GM12878 (cell line): ENCODE results near the gene CD86. TPM values are rescaled to one million over a fixed set of nuclear protein-coding genes. Genes with fewer than 3 reads are reported as not detected.

Experiments
- ATAC-seq: fragments of 200-7000 bp; cut with Tn5 transposase; 3 replicates; pipeline ENCODE4 v1.9.1; 2020; ENCODE audit warnings: mild to moderate bottlenecking, moderate library complexity
- BruUV-seq: library from RNA; stranded (reverse); fragments of 400-500 nt; replicated peaks from 2 replicates; lab custom pipeline; 2021; lab: Mats Ljungman, UMichigan
- CTCF ChIA-PET: fragments of 300-600 bp; sonication (Branson Sonifier 250); formaldehyde crosslinking; extraction: SDS; loops from one replicate; lab custom pipeline; 2021; ENCODE audit warnings: inconsistent platforms; lab: Yijun Ruan, JAX
- POLR2A ChIA-PET: fragments of 350-600 bp; formaldehyde crosslinking; extraction: SDS; loops from one replicate; lab custom pipeline; 2021; ENCODE audit warnings: inconsistent platforms; lab: Charles Lee
- RAD21 ChIA-PET: fragments of 300-600 bp; sonication (Branson Sonifier 250); formaldehyde crosslinking; loops from one replicate; lab custom pipeline; 2023; ENCODE audit warnings: antibody characterized with exemption; ENCODE audit not compliant: unreplicated experiment; lab: Charles Lee
- SMC1A ChIA-PET: fragments of 300-600 bp; sonication (Branson Sonifier 250); formaldehyde crosslinking; loops from one replicate; lab custom pipeline; 2023; ENCODE audit not compliant: unreplicated experiment, uncharacterized antibody; lab: Charles Lee
- DNase-seq: peaks from one replicate; pipeline ENCODE4 v3.0.0-alpha.2; 2011; ENCODE audit warnings: low read depth, low spot score
- FAIRE-seq: peaks from 3 replicates; lab custom pipeline; 2011; peaks lifted over from hg19 to GRCh38; lab: Jason Lieb, UNC
- H2AFZ ChIP-seq: 2 replicates; pipeline ENCODE4 v1.6.0; 2011; ENCODE audit warnings: low read depth, low read length, control low read depth; ENCODE audit not compliant: control insufficient read depth
- H3K27ac ChIP-seq: 2 replicates; pipeline ENCODE4 v1.5.1; 2011; ENCODE audit warnings: control low read depth; ENCODE audit not compliant: control insufficient read depth, insufficient read depth
- H3K27me3 ChIP-seq, 2 experiments: replicated peaks in 1 of 2; 2 replicates each; pipeline versions ENCODE4 v1.6.0 to v1.6.1; 2011; ENCODE audit warnings: low read length in 1 of 2; ENCODE audit not compliant: control insufficient read depth in 2 of 2, insufficient read depth in 2 of 2
- H3K36me3 ChIP-seq, 2 experiments: 2 replicates each; pipeline ENCODE4 v1.5.1; 2011; ENCODE audit warnings: low read length in 1 of 2; ENCODE audit not compliant: control insufficient read depth in 2 of 2, insufficient read depth in 2 of 2
- H3K4me1 ChIP-seq: 2 replicates; pipeline ENCODE4 v1.6.1; 2011; ENCODE audit warnings: mild to moderate bottlenecking, low read length, moderate library complexity, mixed read lengths; ENCODE audit not compliant: control insufficient read depth, insufficient read depth
- H3K4me2 ChIP-seq: 2 replicates; pipeline ENCODE4 v1.6.0; 2011; ENCODE audit warnings: control low read depth; ENCODE audit not compliant: control insufficient read depth, insufficient read depth
- H3K4me3 ChIP-seq: fragments of 200-600 bp; sonication (generic); 2 replicates; pipeline ENCODE4 v1.5.1; 2016
- H3K79me2 ChIP-seq: 2 replicates; pipeline ENCODE4 v1.6.0; 2011; ENCODE audit warnings: low read length; ENCODE audit not compliant: control insufficient read depth, insufficient read depth
- H3K9ac ChIP-seq: 2 replicates; pipeline ENCODE4 v1.8.0; 2011; ENCODE audit warnings: low read length, control low read depth, mixed read lengths; ENCODE audit not compliant: control insufficient read depth, insufficient read depth
- H3K9me3 ChIP-seq: replicated peaks from 3 replicates; pipeline ENCODE4 v1.5.1; 2011; ENCODE audit warnings: mild to moderate bottlenecking, low read length; ENCODE audit not compliant: control insufficient read depth, insufficient read depth
- H4K20me1 ChIP-seq: 2 replicates; pipeline ENCODE4 v1.6.0; 2011; ENCODE audit not compliant: control insufficient read depth, insufficient read depth
- BMI1 ChIP-seq: fragments of 450-650 bp; IDR thresholded peaks from 2 replicates; pipeline ENCODE4 v1.6.1; 2016; ENCODE audit warnings: mild to moderate bottlenecking, moderate library complexity, borderline replicate concordance
- CREB1 ChIP-seq: IDR thresholded peaks from 2 replicates; pipeline ENCODE4 v1.6.1; 2012; ENCODE audit warnings: low read depth, mild to moderate bottlenecking, inconsistent platforms
- EP300 ChIP-seq, 2 experiments: fragments of 150-350 bp in 1 of 2; IDR thresholded peaks; 2 replicates each; pipeline ENCODE4 v1.6.1; 2011 to 2012; ENCODE audit warnings: low read depth in 2 of 2, low read length in 2 of 2, borderline replicate concordance in 1 of 2, improper control_type of control experiment in 1 of 2, inconsistent platforms in 1 of 2; ENCODE audit not compliant: control insufficient read depth in 1 of 2
- ETV6 ChIP-seq, 2 experiments: fragments of 450-650 bp in 1 of 2; IDR thresholded peaks in 1 of 2; conservative IDR thresholded peaks in 1 of 2; 2 replicates each; pipeline ENCODE4 v1.6.1; 2014; ENCODE audit warnings: antibody characterized with exemption in 1 of 2, borderline replicate concordance in 1 of 2, low read depth in 1 of 2, mild to moderate bottlenecking in 1 of 2, moderate library complexity in 1 of 2
- FOS ChIP-seq: IDR thresholded peaks from 3 replicates; pipeline ENCODE4 v1.6.1; 2011; ENCODE audit warnings: borderline replicate concordance; ENCODE audit not compliant: insufficient read length; ENCODE audit errors: extremely low read depth
- MTA2 ChIP-seq: fragments of 450-650 bp; IDR thresholded peaks from 2 replicates; pipeline ENCODE4 v1.6.1; 2016; ENCODE audit warnings: low read depth, mild to moderate bottlenecking, moderate library complexity
- MYC ChIP-seq: IDR thresholded peaks from 2 replicates; pipeline ENCODE4 v1.6.1; 2011; ENCODE audit warnings: mild to moderate bottlenecking, low read length, moderate library complexity, inconsistent platforms; ENCODE audit not compliant: insufficient read depth, insufficient replicate concordance, insufficient read length, severe bottlenecking
- PAX5 ChIP-seq: IDR thresholded peaks from 2 replicates; pipeline ENCODE4 v1.6.1; 2011; ENCODE audit warnings: low read depth, low read length, borderline replicate concordance
- RUNX3 ChIP-seq: IDR thresholded peaks from 2 replicates; pipeline ENCODE4 v1.6.1; 2012; ENCODE audit warnings: low read length, inconsistent platforms
- SMARCA5 ChIP-seq: fragments of 450-650 bp; IDR thresholded peaks from 2 replicates; pipeline ENCODE4 v1.6.1; 2017; ENCODE audit warnings: mild to moderate bottlenecking
- TCF7 ChIP-seq: IDR thresholded peaks from 2 replicates; pipeline ENCODE4 v1.6.1; 2014; ENCODE audit warnings: antibody characterized with exemption, borderline replicate concordance
- ZNF622 ChIP-seq: fragments of 450-650 bp; IDR thresholded peaks from 2 replicates; pipeline ENCODE4 v1.6.1; 2017; ENCODE audit warnings: mild to moderate bottlenecking, inconsistent platforms
- WGBS: methylation state at CpG from one replicate; pipeline ENCODE4 v1.1.6; 2016; ENCODE audit warnings: low lambda C conversion rate; ENCODE audit not compliant: insufficient replicate concordance, insufficient coverage; ENCODE audit errors: missing lambda C conversion rate; 5-methylcytosine and 5-hydroxymethylcytosine counted together
- in situ Hi-C: fragments of 300-500 bp; cut with MboI; formaldehyde crosslinking; loops from 9 replicates; pipeline ENCODE4 v1.14.3; 2018; ENCODE audit warnings: mixed read lengths
- intact Hi-C: fragments of 100-400 bp; cut with micrococcal nuclease; formaldehyde crosslinking; loops from one replicate; pipeline ENCODE4 v1.14.2; 2022; ENCODE audit not compliant: unreplicated experiment
- polyA plus RNA-seq, 11 experiments: library from polyadenylated mRNA; depleted of rRNA in 4 of 11; unstranded in 6 of 11; stranded (reverse) in 5 of 11; fragments of >200 nt; fragmentation: Nextera tagmentation in 4 of 11; fragmentation: Illumina TruSeq in 1 of 11; extraction: Ambion mirVana in 4 of 11; extraction: Trizol in 1 of 11; gene quantifications; 1 replicate in 1 of 11; 2 replicates in 10 of 11; pipeline versions ENCODE4 v1.2.1 to v1.2.3, GENCODE V29; 2011 to 2016; ENCODE audit warnings: inconsistent platforms in 2 of 11, missing spikeins in 2 of 11, low read depth in 1 of 11
- total RNA-seq, 4 experiments: library from RNA; depleted of rRNA in 3 of 4; stranded (reverse); fragments of >200 nt in 3 of 4; fragmentation: Illumina TruSeq in 1 of 4; extraction: Trizol in 1 of 4; gene quantifications; 2 replicates each; pipeline versions ENCODE4 v1.2.1 to v1.2.3, GENCODE V29; 2013 to 2021
- TF ChIP-seq, protein P1 (sequence below): IDR thresholded peaks from 2 replicates; pipeline ENCODE4 v1.6.1; 2012; ENCODE audit warnings: low read depth, low read length, improper control_type of control experiment
- TF ChIP-seq, protein P2 (sequence below): fragments of 450-650 bp; IDR thresholded peaks from 2 replicates; pipeline ENCODE4 v1.6.1; 2016; ENCODE audit warnings: mild to moderate bottlenecking
- TF ChIP-seq, protein P3 (sequence below): IDR thresholded peaks from 2 replicates; pipeline ENCODE4 v1.6.1; 2011; ENCODE audit warnings: borderline replicate concordance, low read depth, mild to moderate bottlenecking, moderate library complexity, low read length; ENCODE audit not compliant: insufficient read depth, poor library complexity, severe bottlenecking
- TF ChIP-seq, protein P4 (sequence below): fragments of 450-650 bp; IDR thresholded peaks from 2 replicates; pipeline ENCODE4 v1.6.1; 2017; ENCODE audit warnings: mild to moderate bottlenecking, low read depth, inconsistent platforms; ENCODE audit not compliant: poor library complexity, severe bottlenecking

CD86 gene
- total and polyA plus RNA-seq, 10 of the 15 experiments (the other 5 are each of a cell fraction or from before 2014, with no cell fraction given) = 40.9 to 100 (median 55.5) TPM

DNA sequence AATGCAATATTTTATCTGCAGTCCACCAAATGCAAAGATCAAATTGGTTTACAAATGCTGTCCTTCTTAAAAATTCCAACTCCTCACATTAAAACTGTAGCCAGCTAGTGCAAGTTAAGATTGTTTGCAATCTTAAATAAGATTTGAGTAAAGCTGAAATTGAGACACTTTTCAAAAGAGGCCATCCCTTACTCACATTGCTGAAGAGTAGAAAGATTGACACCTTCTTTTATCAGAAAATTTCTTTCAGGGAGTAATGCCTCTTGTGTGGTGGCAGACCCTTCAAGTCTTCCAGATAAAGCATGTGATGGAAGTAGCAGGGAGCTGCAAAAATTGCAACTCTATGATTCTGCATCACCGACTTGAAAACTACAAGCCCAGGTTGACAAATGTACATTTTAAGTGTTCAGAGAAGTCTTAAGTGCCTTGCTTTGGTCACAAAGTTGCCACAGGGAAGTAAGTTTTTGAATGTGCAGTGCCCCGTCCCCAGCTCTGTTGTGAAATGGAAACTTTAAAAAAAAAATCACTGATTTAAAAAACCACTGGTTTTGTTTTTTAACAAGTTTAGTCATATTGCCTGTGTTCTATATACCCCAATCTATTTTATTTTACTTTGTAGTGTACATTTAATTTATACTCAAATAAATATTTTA, 12.6 kb downstream of the CD86 start:
- FAIRE-seq = no peak
- H3K9me3 ChIP-seq = no peaks in the 10 kb centered on the region; the same call in 2 of the 3 replicates
- no peak overlapping the region for H3K9ac ChIP-seq
- TF ChIP-seq TCF7 (no peak), RUNX3 (peak; percentile 75), SMARCA5 (0 out of 2 replicates have a peak, but pooled peaks have one; percentile 60), PAX5 (no peak), MTA2 (peak; percentile 43; the same call in 1 of the 2 replicates), ZNF622 (no peak), FOS (no peak), MYC (no peak), EP300 (IDR thresholded peaks at IDR 0.05; ENCODE audit: borderline replicate concordance in 1 of 2, control insufficient read depth in 1 of 2, low read depth in 2 of 2, low read length in 2 of 2) (0 out of 4 replicates have a peak, but pooled peaks of 1 of the 2 experiments have one; percentile 3), BMI1 (no peak), CREB1 (0 out of 2 replicates have a peak, but pooled peaks have one; percentile 8), ETV6 (conservative IDR thresholded peaks at IDR 0.05 in 1 of 2, IDR thresholded peaks at IDR 0.05 in 1 of 2; ENCODE audit: borderline replicate concordance in 1 of 2, low read depth in 1 of 2) (no peak)
- TF ChIP-seq, protein P1, sequence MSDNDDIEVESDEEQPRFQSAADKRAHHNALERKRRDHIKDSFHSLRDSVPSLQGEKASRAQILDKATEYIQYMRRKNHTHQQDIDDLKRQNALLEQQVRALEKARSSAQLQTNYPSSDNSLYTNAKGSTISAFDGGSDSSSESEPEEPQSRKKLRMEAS = no peak
- TF ChIP-seq, protein P2, sequence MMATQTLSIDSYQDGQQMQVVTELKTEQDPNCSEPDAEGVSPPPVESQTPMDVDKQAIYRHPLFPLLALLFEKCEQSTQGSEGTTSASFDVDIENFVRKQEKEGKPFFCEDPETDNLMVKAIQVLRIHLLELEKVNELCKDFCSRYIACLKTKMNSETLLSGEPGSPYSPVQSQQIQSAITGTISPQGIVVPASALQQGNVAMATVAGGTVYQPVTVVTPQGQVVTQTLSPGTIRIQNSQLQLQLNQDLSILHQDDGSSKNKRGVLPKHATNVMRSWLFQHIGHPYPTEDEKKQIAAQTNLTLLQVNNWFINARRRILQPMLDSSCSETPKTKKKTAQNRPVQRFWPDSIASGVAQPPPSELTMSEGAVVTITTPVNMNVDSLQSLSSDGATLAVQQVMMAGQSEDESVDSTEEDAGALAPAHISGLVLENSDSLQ = peak; percentile 62
- TF ChIP-seq, protein P3, sequence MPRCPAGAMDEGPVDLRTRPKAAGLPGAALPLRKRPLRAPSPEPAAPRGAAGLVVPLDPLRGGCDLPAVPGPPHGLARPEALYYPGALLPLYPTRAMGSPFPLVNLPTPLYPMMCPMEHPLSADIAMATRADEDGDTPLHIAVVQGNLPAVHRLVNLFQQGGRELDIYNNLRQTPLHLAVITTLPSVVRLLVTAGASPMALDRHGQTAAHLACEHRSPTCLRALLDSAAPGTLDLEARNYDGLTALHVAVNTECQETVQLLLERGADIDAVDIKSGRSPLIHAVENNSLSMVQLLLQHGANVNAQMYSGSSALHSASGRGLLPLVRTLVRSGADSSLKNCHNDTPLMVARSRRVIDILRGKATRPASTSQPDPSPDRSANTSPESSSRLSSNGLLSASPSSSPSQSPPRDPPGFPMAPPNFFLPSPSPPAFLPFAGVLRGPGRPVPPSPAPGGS = no peak
- TF ChIP-seq, protein P4, sequence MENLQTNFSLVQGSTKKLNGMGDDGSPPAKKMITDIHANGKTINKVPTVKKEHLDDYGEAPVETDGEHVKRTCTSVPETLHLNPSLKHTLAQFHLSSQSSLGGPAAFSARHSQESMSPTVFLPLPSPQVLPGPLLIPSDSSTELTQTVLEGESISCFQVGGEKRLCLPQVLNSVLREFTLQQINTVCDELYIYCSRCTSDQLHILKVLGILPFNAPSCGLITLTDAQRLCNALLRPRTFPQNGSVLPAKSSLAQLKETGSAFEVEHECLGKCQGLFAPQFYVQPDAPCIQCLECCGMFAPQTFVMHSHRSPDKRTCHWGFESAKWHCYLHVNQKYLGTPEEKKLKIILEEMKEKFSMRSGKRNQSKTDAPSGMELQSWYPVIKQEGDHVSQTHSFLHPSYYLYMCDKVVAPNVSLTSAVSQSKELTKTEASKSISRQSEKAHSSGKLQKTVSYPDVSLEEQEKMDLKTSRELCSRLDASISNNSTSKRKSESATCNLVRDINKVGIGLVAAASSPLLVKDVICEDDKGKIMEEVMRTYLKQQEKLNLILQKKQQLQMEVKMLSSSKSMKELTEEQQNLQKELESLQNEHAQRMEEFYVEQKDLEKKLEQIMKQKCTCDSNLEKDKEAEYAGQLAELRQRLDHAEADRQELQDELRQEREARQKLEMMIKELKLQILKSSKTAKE = no peak

More for the DNA sequence above, 12.6 kb downstream of the CD86 start:
- in situ Hi-C loops (no loop called here), intact Hi-C loops (no loop called here)
- Histone ChIP-seq H2AFZ (no peak overlapping the region), H3K27me3 (no peaks in the 10 kb centered on the region), H3K79me2 (peaks cover 82% of the 10 kb centered on the region), H3K4me1 (peaks cover 57% of the 10 kb centered on the region), H3K36me3 (peaks cover 0 to 3% of the 10 kb centered on the region in 2 experiments; a peak in 1 of 4 replicates), H3K4me3 (peak overlapping the region; percentile 52; the same call in 1 of the 2 replicates), H3K4me2 (peak overlapping the region; percentile 80), H3K27ac (peak overlapping the region; percentile 66), H4K20me1 (no peaks in the 10 kb centered on the region; the same call in 1 of the 2 replicates)
- ChIA-PET CTCF (interaction anchor here (0.8 to 6.3 kb wide), 11 partner anchors 8 to 64 kb away, joined by 3 to 49 read pairs (median 5); partner anchors contain the start of genes CD86 and ILDR1), SMC1A (interaction anchor here (0.9 to 22.2 kb wide), 11 partner anchors 10 to 73 kb away, joined by 3 to 394 read pairs (median 7); partner anchors contain the start of gene CD86), POLR2A (interaction anchor here (0.6 to 9.5 kb wide), 4 partner anchors 12 to 521 kb away, joined by 3 to 144 read pairs (median 3); partner anchors contain the start of gene POLQ), RAD21 (interaction anchor here (0.6 to 7.1 kb wide), 10 partner anchors 10 to 72 kb away, joined by 3 to 138 read pairs (median 16); partner anchors contain the start of gene ILDR1)
- ATAC-seq (peak; percentile 67), DNase-seq (no peak)
- BruUV-seq = no TSS peak
- WGBS = 0% methylated on average over 2 of the region's 2 CpGs
